HEK293 (cell line): ENCODE measurements around the gene APLP1.

ENCODE experiments used
- CTCF ChIA-PET: fragments of 350-600 bp; formaldehyde crosslinking; extraction: SDS; loops from one replicate; lab custom pipeline; 2021; ENCODE audit warnings: antibody characterized with exemption; lab: Yijun Ruan, JAX
- POLR2A ChIA-PET: fragments of 300-600 bp; formaldehyde crosslinking; extraction: SDS; loops from one replicate; lab custom pipeline; 2020; ENCODE audit warnings: antibody characterized with exemption, inconsistent platforms; lab: Yijun Ruan, JAX
- H3K27ac ChIP-seq: fragments of 200-500 bp; sonication (Bioruptor generic); 2 replicates; pipeline ENCODE4 v1.5.1; 2014; ENCODE audit warnings: low read depth, low read length, control low read depth, inconsistent platforms; ENCODE audit errors: extremely low read depth
- H3K36me3 ChIP-seq, 2 experiments: fragments of 200-500 bp in 1 of 2; sonication (Bioruptor generic) in 1 of 2; 1 replicate in 1 of 2; 2 replicates in 1 of 2; pipeline ENCODE4 v1.5.1; 2014 to 2017; ENCODE audit warnings: inconsistent platforms in 2 of 2, low read length in 2 of 2; ENCODE audit not compliant: control insufficient read depth in 2 of 2, insufficient read depth in 1 of 2
- H3K4me1 ChIP-seq: fragments of 200-500 bp; sonication (Bioruptor generic); 2 replicates; pipeline ENCODE4 v1.5.1; 2014; ENCODE audit warnings: mild to moderate bottlenecking, low read length, inconsistent platforms; ENCODE audit not compliant: control insufficient read depth, insufficient read depth
- H3K4me3 ChIP-seq: 2 replicates; pipeline ENCODE4 v1.5.1; 2011; ENCODE audit warnings: low read depth, mild to moderate bottlenecking, control low read depth, low read length, moderate library complexity
- H3K9me3 ChIP-seq: fragments of 200-500 bp; sonication (Bioruptor generic); 2 replicates; pipeline ENCODE4 v1.5.1; 2014; ENCODE audit warnings: low read depth, low read length, inconsistent platforms; ENCODE audit not compliant: control insufficient read depth, insufficient read depth
- GLI4 ChIP-seq: fragments of 450-650 bp; formaldehyde crosslinking; IDR thresholded peaks from 2 replicates; pipeline ENCODE4 v1.5.1; 2016; ENCODE audit warnings: missing biosample characterization, missing genetic modification characterization
- HIC1 ChIP-seq: fragments of 450-650 bp; formaldehyde crosslinking; IDR thresholded peaks from 2 replicates; pipeline ENCODE4 v1.5.1; 2016; ENCODE audit warnings: missing biosample characterization, missing genetic modification characterization
- OVOL3 ChIP-seq: fragments of 450-650 bp; formaldehyde crosslinking; IDR thresholded peaks from 2 replicates; pipeline ENCODE4 v1.5.1; 2016; ENCODE audit warnings: missing biosample characterization, missing genetic modification characterization
- PRDM10 ChIP-seq: fragments of 450-650 bp; formaldehyde crosslinking; IDR thresholded peaks from 2 replicates; pipeline ENCODE4 v1.5.1; 2016; ENCODE audit warnings: missing biosample characterization, missing genetic modification characterization
- PRDM2 ChIP-seq: fragments of 450-650 bp; formaldehyde crosslinking; IDR thresholded peaks from 2 replicates; pipeline ENCODE4 v1.5.1; 2016; ENCODE audit warnings: missing biosample characterization, missing genetic modification characterization, borderline replicate concordance
- PRDM6 ChIP-seq: fragments of 450-650 bp; formaldehyde crosslinking; IDR thresholded peaks from 2 replicates; pipeline ENCODE4 v1.5.1; 2017; ENCODE audit warnings: missing biosample characterization, missing genetic modification characterization
- SETDB1 ChIP-seq: IDR thresholded peaks from one replicate; pipeline ENCODE4 v1.6.1; 2017; ENCODE audit warnings: mild to moderate bottlenecking, low read length, moderate library complexity, mixed read lengths; ENCODE audit not compliant: insufficient read length
- SP2 ChIP-seq: fragments of 450-650 bp; formaldehyde crosslinking; IDR thresholded peaks from 2 replicates; pipeline ENCODE4 v1.5.1; 2016; ENCODE audit warnings: missing biosample characterization, missing genetic modification characterization
- YY1 ChIP-seq: fragments of 450-650 bp; formaldehyde crosslinking; IDR thresholded peaks from 2 replicates; pipeline ENCODE4 v1.5.1; 2018; ENCODE audit warnings: missing biosample characterization, missing genetic modification characterization
- ZNF16 ChIP-seq: fragments of 450-650 bp; formaldehyde crosslinking; IDR thresholded peaks from 2 replicates; pipeline ENCODE4 v1.5.1; 2016; ENCODE audit warnings: low read depth, missing biosample characterization, missing genetic modification characterization
- ZNF174 ChIP-seq: fragments of 450-650 bp; formaldehyde crosslinking; IDR thresholded peaks from 2 replicates; pipeline ENCODE4 v1.5.0; 2017; ENCODE audit warnings: missing biosample characterization, mild to moderate bottlenecking, missing genetic modification characterization
- ZNF221 ChIP-seq: fragments of 450-650 bp; formaldehyde crosslinking; IDR thresholded peaks from 2 replicates; pipeline ENCODE4 v1.5.1; 2017; ENCODE audit warnings: missing biosample characterization, missing genetic modification characterization, borderline replicate concordance
- ZNF280C ChIP-seq: fragments of 450-650 bp; formaldehyde crosslinking; IDR thresholded peaks from 2 replicates; pipeline ENCODE4 v1.5.1; 2016; ENCODE audit warnings: missing biosample characterization, missing genetic modification characterization
- ZNF416 ChIP-seq: fragments of 450-650 bp; formaldehyde crosslinking; IDR thresholded peaks from 2 replicates; pipeline ENCODE4 v1.5.1; 2016; ENCODE audit warnings: missing biosample characterization, missing genetic modification characterization
- ZNF544 ChIP-seq: fragments of 450-650 bp; formaldehyde crosslinking; IDR thresholded peaks from 2 replicates; pipeline ENCODE4 v1.5.0; 2017; ENCODE audit warnings: missing biosample characterization, missing genetic modification characterization
- ZNF548 ChIP-seq: fragments of 450-650 bp; formaldehyde crosslinking; IDR thresholded peaks from 2 replicates; pipeline ENCODE4 v1.5.1; 2016; ENCODE audit warnings: missing biosample characterization, missing genetic modification characterization
- ZNF580 ChIP-seq: fragments of 450-650 bp; formaldehyde crosslinking; IDR thresholded peaks from 2 replicates; pipeline ENCODE4 v1.5.1; 2016; ENCODE audit warnings: missing biosample characterization, missing genetic modification characterization
- ZNF629 ChIP-seq: fragments of 450-650 bp; formaldehyde crosslinking; IDR thresholded peaks from 2 replicates; pipeline ENCODE4 v1.5.1; 2017; ENCODE audit warnings: missing biosample characterization, missing genetic modification characterization
- ZNF776 ChIP-seq: fragments of 450-650 bp; formaldehyde crosslinking; IDR thresholded peaks from 2 replicates; pipeline ENCODE4 v1.5.0; 2017; ENCODE audit warnings: missing biosample characterization, missing genetic modification characterization, borderline replicate concordance

The APLP1 gene

DNA sequence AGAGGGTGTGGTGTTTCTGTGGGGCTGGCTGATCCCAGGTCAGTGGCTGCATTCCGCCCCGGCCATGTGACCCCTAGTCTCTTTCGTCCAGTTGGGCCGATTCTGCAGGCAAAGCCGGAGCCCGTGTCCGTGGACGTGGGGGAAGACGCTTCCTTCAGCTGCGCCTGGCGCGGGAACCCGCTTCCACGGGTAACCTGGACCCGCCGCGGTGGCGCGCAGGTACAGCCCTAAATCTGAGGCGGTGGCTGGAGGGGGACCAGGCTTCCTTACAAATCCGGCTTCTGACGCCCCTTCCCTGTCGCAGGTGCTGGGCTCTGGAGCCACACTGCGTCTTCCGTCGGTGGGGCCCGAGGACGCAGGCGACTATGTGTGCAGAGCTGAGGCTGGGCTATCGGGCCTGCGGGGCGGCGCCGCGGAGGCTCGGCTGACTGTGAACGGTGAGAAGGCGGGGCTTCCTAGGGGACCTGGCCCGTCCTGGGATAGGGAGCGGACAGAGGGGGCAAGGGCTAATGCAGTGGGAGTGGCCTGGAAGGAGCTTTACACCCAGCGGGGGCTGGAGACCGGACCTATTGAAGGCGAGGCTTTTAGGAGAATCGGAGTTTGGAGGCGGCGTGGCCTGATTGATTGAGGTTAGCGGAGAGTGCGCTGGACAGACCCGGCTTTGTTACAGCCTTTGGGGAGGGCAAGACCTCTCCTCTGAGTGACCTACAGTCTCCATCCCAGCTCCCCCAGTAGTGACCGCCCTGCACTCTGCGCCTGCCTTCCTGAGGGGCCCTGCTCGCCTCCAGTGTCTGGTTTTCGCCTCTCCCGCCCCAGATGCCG is 7.3 kb upstream of the APLP1 start:
- H3K27ac ChIP-seq: no peak overlapping the region
- no peaks in the 10 kb centered on the region for H3K36me3 ChIP-seq
- H3K9me3 ChIP-seq: no peaks in the 10 kb centered on the region
- POLR2A ChIA-PET: interaction anchor here (0.6 to 2.9 kb wide), 2 partner anchors 9 to 1458 kb away, joined by 4 to 11 read pairs; no protein-coding TSS in a partner anchor
- no peaks in the 10 kb centered on the region for H3K4me1 ChIP-seq
- CTCF ChIA-PET: interaction anchor here (0.9 to 1.4 kb wide), 3 partner anchors 10 to 70 kb away, joined by 3 to 8 read pairs (median 3); no protein-coding TSS in a partner anchor
- H3K4me3 ChIP-seq: no peak overlapping the region
- no peak for TF ChIP-seq ZNF221
- TF ChIP-seq ZNF280C (tag by site-specific recombination): no peak
- no peak for TF ChIP-seq OVOL3
- TF ChIP-seq ZNF548 (tag by site-specific recombination): no peak
- TF ChIP-seq ZNF776 (tag by site-specific recombination): no peak
- no peak for TF ChIP-seq ZNF629 (tag by site-specific recombination)
- TF ChIP-seq PRDM10 (tag by site-specific recombination): no peak
- no peak for TF ChIP-seq YY1 (tag by site-specific recombination)
- no peak for TF ChIP-seq GLI4 (tag by site-specific recombination)
- TF ChIP-seq ZNF174: no peak
- no peak for TF ChIP-seq PRDM6 (tag by site-specific recombination)
- TF ChIP-seq ZNF16 (tag by site-specific recombination): no peak
- no peak for TF ChIP-seq ZNF544 (tag by site-specific recombination)
- TF ChIP-seq HIC1 (tag by site-specific recombination): no peak
- no peak for TF ChIP-seq ZNF580 (tag by site-specific recombination)
- TF ChIP-seq SP2 (tag by site-specific recombination): no peak
- no peak for TF ChIP-seq ZNF416 (tag by site-specific recombination)
- no peak for TF ChIP-seq SETDB1
- TF ChIP-seq PRDM2 (tag by site-specific recombination): no peak
